ES-I3 (cell line): ENCODE results near the gene NCOA7.
"Not testable (repeated sequence)": the region's sequence is repeated elsewhere in the genome, so short reads cannot be mapped to it uniquely, and the experiment has no call there.

ENCODE experiments used
- H3K36me3 ChIP-seq: 2 replicates; pipeline ENCODE4 v1.6.1; 2013; ENCODE audit warnings: mild to moderate bottlenecking, low read length, control low read depth, moderate library complexity; ENCODE audit not compliant: insufficient read depth
- H3K4me1 ChIP-seq: 2 replicates; pipeline ENCODE4 v1.6.1; 2013; ENCODE audit warnings: mild to moderate bottlenecking, control low read depth, low read length; ENCODE audit not compliant: insufficient read depth
- H3K9ac ChIP-seq: 2 replicates; pipeline ENCODE4 v1.6.1; 2013; ENCODE audit warnings: low read depth, mild to moderate bottlenecking, low read length, moderate library complexity
- H3K9me3 ChIP-seq: 2 replicates; pipeline ENCODE4 v1.6.1; 2013; ENCODE audit warnings: mild to moderate bottlenecking, low read length, moderate library complexity; ENCODE audit not compliant: control insufficient read depth, insufficient read depth

Gene NCOA7

GRCh38 chr6:125924697-125925358 lies 134.1 kb downstream of the NCOA7 start:
- Histone ChIP-seq H3K4me1 (no peaks in the 10 kb centered on the region), H3K36me3 (peaks cover 2% of the 10 kb centered on the region; the same call in 1 of the 2 replicates), H3K9me3 (no peaks in the 10 kb centered on the region), H3K9ac (no peak overlapping the region)

- Histone ChIP-seq H3K36me3 (peaks cover 2% of the 10 kb centered on the region; the same call in 1 of the 2 replicates), H3K9me3 (no peaks in the 10 kb centered on the region), H3K4me1 (no peaks in the 10 kb centered on the region)
Measured at GRCh38 chr6:125926711-125927110, 136.0 kb downstream of the NCOA7 start.

GRCh38 chr6:125927761-125928160 lies 137.0 kb downstream of the NCOA7 start:
- no peaks in the 10 kb centered on the region for H3K9me3 ChIP-seq
- H3K4me1 ChIP-seq: no peaks in the 10 kb centered on the region
- H3K9ac ChIP-seq: no peak overlapping the region
- H3K36me3 ChIP-seq: peaks cover 2% of the 10 kb centered on the region; the same call in 1 of the 2 replicates

More at GRCh38 chr6:125926711-125927110, 136.0 kb downstream of the NCOA7 start:
- no peak overlapping the region for H3K9ac ChIP-seq

DNA sequence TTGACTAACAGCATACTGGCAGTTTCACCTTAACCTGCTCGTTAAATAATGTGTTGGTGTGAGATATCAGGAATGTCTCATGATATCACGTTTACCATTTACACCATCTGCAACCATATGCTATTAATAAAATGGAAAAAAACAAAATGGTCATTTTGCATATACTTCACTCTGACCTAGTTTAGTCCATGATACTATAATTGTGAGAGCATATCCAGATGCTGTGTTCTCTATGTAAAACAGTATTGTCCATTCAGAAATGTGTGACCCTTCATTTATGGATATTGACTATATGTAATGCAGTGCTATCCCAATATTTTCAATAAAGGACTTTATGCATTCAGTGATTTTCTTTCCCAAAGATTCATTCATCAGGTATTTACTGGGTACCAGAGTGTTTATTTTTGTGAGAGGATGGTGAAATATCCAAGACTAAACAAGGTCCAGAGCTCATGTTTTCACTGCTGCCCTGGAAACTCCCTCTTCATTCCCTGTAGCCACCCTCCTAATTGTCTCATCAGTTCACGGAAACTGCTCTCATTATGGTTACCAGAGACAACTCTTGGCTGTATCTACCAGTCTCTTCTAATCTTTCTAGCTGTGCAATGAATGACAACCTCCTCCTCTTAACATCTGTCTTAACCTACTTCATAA lies 140.1 kb downstream of the NCOA7 start:
- H3K36me3 ChIP-seq: no peaks in the 10 kb centered on the region
- no peaks in the 10 kb centered on the region for H3K4me1 ChIP-seq
- H3K9ac ChIP-seq: no peak overlapping the region
- H3K9me3 ChIP-seq: no peaks in the 10 kb centered on the region

DNA sequence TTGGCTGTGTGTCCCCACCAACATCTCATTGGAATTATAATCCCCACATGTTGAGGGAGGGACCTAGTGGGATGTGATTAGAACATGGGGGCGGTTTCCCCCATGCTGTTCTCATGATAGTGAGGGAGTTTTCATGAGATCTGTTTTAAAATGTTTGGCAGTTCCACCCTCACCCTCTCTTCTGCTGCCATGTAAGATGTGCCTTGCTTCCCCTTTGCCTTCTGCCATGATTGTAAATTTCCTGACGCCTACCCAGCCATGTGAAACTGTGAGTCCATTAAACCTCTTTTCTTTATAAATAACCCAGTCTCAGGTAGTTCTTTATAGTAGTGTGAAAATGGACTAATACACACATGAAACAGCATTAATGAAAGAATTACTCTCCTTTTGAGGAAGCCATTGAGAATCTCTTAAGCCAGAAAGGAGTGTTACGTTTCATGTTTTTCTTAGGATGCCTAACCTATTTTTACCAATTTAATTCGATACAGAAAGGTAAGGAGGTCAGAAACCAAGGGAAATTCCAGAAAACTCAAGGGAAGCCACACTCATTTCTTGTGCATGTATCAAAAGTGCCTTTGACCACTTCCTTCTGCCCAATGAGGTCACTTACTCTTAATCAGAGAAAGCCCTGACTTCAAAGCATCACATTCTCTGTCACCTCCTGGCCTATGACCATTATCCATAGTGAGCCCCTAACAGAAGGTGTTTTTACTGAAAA lies 141.1 kb downstream of the NCOA7 start:
- no peaks in the 10 kb centered on the region for H3K9me3 ChIP-seq
- H3K4me1 ChIP-seq: no peaks in the 10 kb centered on the region
- H3K9ac ChIP-seq: no peak overlapping the region
- no peaks in the 10 kb centered on the region for H3K36me3 ChIP-seq

GRCh38 chr6:125932451-125932795 lies 141.7 kb downstream of the NCOA7 start:
- H3K9ac ChIP-seq: no peak overlapping the region

DNA sequence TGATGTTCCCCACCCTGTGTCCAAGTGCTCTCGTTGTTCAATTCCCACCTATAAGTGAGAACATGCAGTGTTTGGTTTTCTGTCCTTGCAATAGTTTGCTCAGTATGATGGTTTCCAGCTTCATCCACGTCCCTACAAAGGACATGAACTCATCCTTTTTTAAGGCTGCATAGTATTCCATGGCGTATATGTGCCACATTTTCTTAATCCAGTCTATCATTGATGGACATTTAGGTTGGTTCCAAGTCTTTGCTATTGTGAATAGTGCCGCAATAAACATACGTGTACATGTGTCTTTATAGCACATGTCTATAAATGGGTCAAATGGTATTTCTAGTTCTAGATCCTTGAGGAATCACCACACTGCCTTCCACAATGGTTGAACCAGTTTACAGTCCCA lies 144.8 kb downstream of the NCOA7 start:
- not testable (repeated sequence) for H3K4me1 ChIP-seq, H3K9ac ChIP-seq, H3K36me3 ChIP-seq, H3K9me3 ChIP-seq

More at GRCh38 chr6:125932451-125932795, 141.7 kb downstream of the NCOA7 start:
- no peaks in the 10 kb centered on the region for H3K4me1 ChIP-seq
- H3K9me3 ChIP-seq: no peaks in the 10 kb centered on the region
- H3K36me3 ChIP-seq: no peaks in the 10 kb centered on the region

GRCh38 chr6:125939026-125939425 lies 148.3 kb downstream of the NCOA7 start:
- no peaks in the 10 kb centered on the region for H3K4me1 ChIP-seq
- H3K9ac ChIP-seq: no peak overlapping the region
- H3K36me3 ChIP-seq: no peaks in the 10 kb centered on the region
- no peaks in the 10 kb centered on the region for H3K9me3 ChIP-seq

- Histone ChIP-seq H3K9ac (no peak overlapping the region), H3K9me3 (no peaks in the 10 kb centered on the region), H3K4me1 (no peaks in the 10 kb centered on the region), H3K36me3 (no peaks in the 10 kb centered on the region)
Measured at GRCh38 chr6:125939791-125940190, 149.0 kb downstream of the NCOA7 start.

DNA sequence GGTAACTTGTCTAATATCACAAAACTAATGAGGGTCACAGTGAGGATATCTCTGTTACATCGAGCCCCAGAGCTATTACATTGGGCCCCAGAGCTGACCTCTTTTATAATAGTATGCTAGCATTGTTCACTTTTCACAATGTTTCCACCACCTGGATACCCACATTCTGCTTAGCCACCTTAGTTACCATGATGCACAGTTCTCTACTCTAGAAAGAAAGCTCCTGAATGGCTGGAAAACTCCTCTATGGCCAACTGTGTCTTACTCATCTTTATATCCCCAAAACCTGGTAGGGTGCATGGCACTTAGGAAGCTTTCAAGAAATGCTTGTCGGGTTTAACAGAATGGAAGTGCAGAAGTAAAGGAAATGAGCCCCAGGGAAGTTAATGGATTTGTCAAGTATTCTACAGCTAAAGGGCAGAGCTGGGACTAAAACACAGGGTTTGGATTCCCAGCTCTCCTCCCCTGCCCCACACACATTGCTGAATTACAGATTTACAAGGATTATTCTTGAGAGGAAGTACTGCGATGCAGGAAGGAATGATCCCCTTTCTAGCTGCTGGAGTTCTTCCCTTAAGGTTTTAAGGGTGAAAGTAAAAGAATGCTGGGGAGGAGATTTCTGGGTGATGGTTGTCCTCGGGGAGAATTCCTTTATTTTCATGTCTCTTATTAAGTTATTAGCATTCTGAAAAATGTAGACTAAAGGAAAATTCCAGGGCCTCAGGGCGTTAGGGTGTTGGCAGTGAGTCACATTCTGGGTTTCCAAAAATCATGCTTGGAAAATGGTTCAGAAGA lies 149.7 kb downstream of the NCOA7 start:
- Histone ChIP-seq H3K36me3 (no peaks in the 10 kb centered on the region), H3K4me1 (no peaks in the 10 kb centered on the region), H3K9ac (no peak overlapping the region), H3K9me3 (no peaks in the 10 kb centered on the region)

GRCh38 chr6:125942672-125943527 lies 152.1 kb downstream of the NCOA7 start:
- Histone ChIP-seq H3K4me1 (no peaks in the 10 kb centered on the region), H3K9ac (no peak overlapping the region)

GRCh38 chr6:125943528-125944433 lies 153.0 kb downstream of the NCOA7 start:
- Histone ChIP-seq H3K9ac (no peak overlapping the region), H3K36me3 (no peaks in the 10 kb centered on the region), H3K4me1 (no peaks in the 10 kb centered on the region), H3K9me3 (no peaks in the 10 kb centered on the region)

More at GRCh38 chr6:125942672-125943527, 152.1 kb downstream of the NCOA7 start:
- Histone ChIP-seq H3K36me3 (no peaks in the 10 kb centered on the region), H3K9me3 (no peaks in the 10 kb centered on the region)

GRCh38 chr6:125944434-125944816 lies 153.7 kb downstream of the NCOA7 start:
- Histone ChIP-seq H3K9ac (no peak overlapping the region), H3K4me1 (no peaks in the 10 kb centered on the region), H3K36me3 (no peaks in the 10 kb centered on the region), H3K9me3 (no peaks in the 10 kb centered on the region)
